Type B pancreatic cell (in vitro differentiated cells): ENCODE results near the gene CFAP107. TPM values are rescaled to one million over a fixed set of nuclear protein-coding genes. Genes with fewer than 3 reads are reported as not detected.
A peak's percentile ranks its signal among the peaks of the same experiment; 100 is the strongest.

Experiments used
- DNase-seq: peaks from one replicate; pipeline ENCODE4 v3.0.0; 2021; ENCODE audit warnings: mixed read lengths; ENCODE audit not compliant: unreplicated experiment; ENCODE audit errors: extremely low spot score
- H3K27ac Mint-ChIP-seq: 2 replicates; pipeline ENCODE4 v1.8.0; 2021; ENCODE audit warnings: mild to moderate bottlenecking, mixed read lengths
- H3K27me3 Mint-ChIP-seq: 2 replicates; pipeline ENCODE4 v1.8.0; 2021; ENCODE audit warnings: mixed read lengths
- H3K36me3 Mint-ChIP-seq: 2 replicates; pipeline ENCODE4 v1.8.0; 2021; ENCODE audit warnings: mixed read lengths
- H3K4me1 Mint-ChIP-seq: one replicate; pipeline ENCODE4 v1.8.0; 2021; ENCODE audit warnings: mixed read lengths; ENCODE audit not compliant: unreplicated experiment
- H3K4me3 Mint-ChIP-seq: 2 replicates; pipeline ENCODE4 v1.8.0; 2021; ENCODE audit warnings: mild to moderate bottlenecking, mixed read lengths
- H3K9me3 Mint-ChIP-seq: 2 replicates; pipeline ENCODE4 v1.8.0; 2021; ENCODE audit warnings: mixed read lengths
- total RNA-seq: library from RNA; stranded (reverse); gene quantifications from 2 replicates; pipeline ENCODE4 v1.2.1, GENCODE V29; 2021; ENCODE audit warnings: low replicate concordance
- TF ChIP-seq, protein P1 (sequence below): fragments of 200-600 bp; sonication (generic); conservative IDR thresholded peaks from 2 replicates; pipeline ENCODE4 v1.5.0; 2021; ENCODE audit warnings: antibody characterized with exemption, mild to moderate bottlenecking

The CFAP107 gene
- total RNA-seq, 1 donor from 2014 or later = 2.7 TPM

- Mint-ChIP-seq H3K36me3 (no peaks in the 10 kb centered on the region), H3K27me3 (peaks cover under 1% of the 10 kb centered on the region), H3K9me3 (no peaks in the 10 kb centered on the region), H3K4me3 (no peak overlapping the region), H3K27ac (peak overlapping the region; percentile 58), H3K4me1 (no peaks in the 10 kb centered on the region)
- TF ChIP-seq, protein P1, sequence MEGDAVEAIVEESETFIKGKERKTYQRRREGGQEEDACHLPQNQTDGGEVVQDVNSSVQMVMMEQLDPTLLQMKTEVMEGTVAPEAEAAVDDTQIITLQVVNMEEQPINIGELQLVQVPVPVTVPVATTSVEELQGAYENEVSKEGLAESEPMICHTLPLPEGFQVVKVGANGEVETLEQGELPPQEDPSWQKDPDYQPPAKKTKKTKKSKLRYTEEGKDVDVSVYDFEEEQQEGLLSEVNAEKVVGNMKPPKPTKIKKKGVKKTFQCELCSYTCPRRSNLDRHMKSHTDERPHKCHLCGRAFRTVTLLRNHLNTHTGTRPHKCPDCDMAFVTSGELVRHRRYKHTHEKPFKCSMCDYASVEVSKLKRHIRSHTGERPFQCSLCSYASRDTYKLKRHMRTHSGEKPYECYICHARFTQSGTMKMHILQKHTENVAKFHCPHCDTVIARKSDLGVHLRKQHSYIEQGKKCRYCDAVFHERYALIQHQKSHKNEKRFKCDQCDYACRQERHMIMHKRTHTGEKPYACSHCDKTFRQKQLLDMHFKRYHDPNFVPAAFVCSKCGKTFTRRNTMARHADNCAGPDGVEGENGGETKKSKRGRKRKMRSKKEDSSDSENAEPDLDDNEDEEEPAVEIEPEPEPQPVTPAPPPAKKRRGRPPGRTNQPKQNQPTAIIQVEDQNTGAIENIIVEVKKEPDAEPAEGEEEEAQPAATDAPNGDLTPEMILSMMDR = no peak
- no peak for DNase-seq
Measured at GRCh38 chr1:12708396-12709090, 37.5 kb upstream of the CFAP107 start.

GRCh38 chr1:12709091-12709491, 36.9 kb upstream of the CFAP107 start:
- TF ChIP-seq, protein P1 = no peak
- Mint-ChIP-seq H3K9me3 (no peaks in the 10 kb centered on the region), H3K27me3 (peaks cover 5% of the 10 kb centered on the region), H3K27ac (peak overlapping the region; percentile 29), H3K4me3 (no peak overlapping the region), H3K36me3 (no peaks in the 10 kb centered on the region), H3K4me1 (no peaks in the 10 kb centered on the region)
- DNase-seq = no peak

DNA sequence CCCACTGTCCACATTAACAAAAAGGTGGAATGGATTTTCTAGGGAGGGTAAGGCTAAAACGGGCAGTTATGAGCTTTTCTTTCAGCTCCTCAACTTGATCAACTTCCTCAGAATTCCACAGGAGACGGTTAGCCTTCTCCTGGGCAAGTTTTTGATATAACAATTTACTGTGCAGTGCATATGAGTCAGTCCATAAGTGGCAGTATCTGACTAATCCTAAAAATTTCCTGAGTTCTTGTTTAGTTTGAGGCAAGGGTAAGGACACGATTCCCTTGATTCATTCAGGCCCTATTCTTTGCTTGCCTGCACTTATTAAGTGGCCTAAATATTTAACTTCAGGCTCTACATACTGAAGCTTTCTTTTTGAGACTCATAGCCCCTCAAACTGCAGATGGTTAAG, 36.3 kb upstream of the CFAP107 start:
- H3K4me3 Mint-ChIP-seq = no peak overlapping the region
- TF ChIP-seq, protein P1 = no peak
- H3K27ac Mint-ChIP-seq = no peak overlapping the region
- no peaks in the 10 kb centered on the region for H3K36me3 Mint-ChIP-seq
- no peaks in the 10 kb centered on the region for H3K4me1 Mint-ChIP-seq
- no peaks in the 10 kb centered on the region for H3K9me3 Mint-ChIP-seq
- DNase-seq = no peak
- H3K27me3 Mint-ChIP-seq = peaks cover 5% of the 10 kb centered on the region

GRCh38 chr1:12711536-12711935, 34.5 kb upstream of the CFAP107 start:
- no peaks in the 10 kb centered on the region for H3K36me3 Mint-ChIP-seq
- H3K4me1 Mint-ChIP-seq = no peaks in the 10 kb centered on the region
- H3K27me3 Mint-ChIP-seq = peaks cover 6% of the 10 kb centered on the region
- H3K27ac Mint-ChIP-seq = no peak overlapping the region
- TF ChIP-seq, protein P1 = no peak
- H3K4me3 Mint-ChIP-seq = no peak overlapping the region
- no peaks in the 10 kb centered on the region for H3K9me3 Mint-ChIP-seq
- DNase-seq = no peak

DNA sequence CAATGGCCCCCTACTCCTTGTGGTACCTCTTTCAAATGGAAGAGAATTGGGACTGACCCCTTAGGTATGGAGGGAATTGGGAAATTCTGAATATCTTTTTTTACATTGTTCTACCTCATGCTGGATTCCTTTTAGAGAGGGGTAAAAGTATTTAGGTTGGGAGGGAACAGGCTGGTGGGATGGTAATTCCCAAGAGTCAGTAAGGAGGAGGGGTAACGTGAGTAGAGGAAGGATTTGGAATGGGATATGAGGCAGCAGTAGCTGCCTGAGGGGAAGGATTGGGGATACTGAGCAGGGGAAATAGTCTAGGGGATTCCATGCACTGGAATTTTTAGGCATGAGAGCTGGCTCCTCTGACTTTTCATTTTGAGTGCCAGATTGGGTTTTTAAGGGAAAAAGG, 33.9 kb upstream of the CFAP107 start:
- no peaks in the 10 kb centered on the region for H3K36me3 Mint-ChIP-seq
- no peak overlapping the region for H3K27ac Mint-ChIP-seq
- no peak for DNase-seq
- TF ChIP-seq, protein P1 = no peak
- H3K9me3 Mint-ChIP-seq = no peaks in the 10 kb centered on the region
- no peak overlapping the region for H3K4me3 Mint-ChIP-seq
- H3K27me3 Mint-ChIP-seq = peaks cover 7% of the 10 kb centered on the region
- H3K4me1 Mint-ChIP-seq = no peaks in the 10 kb centered on the region
